Endothelial cell of coronary artery (primary cell): ENCODE results near the gene ZKSCAN2. TPM values are rescaled to one million over a fixed set of nuclear protein-coding genes. Genes with fewer than 3 reads are reported as not detected.

Experiments used
- total RNA-seq: library from RNA; depleted of rRNA; stranded (reverse); fragments of >200 nt; gene quantifications from 2 replicates; pipeline ENCODE4 v1.2.3, GENCODE V29; 2014

Gene ZKSCAN2
- 3.1 and 4.0 TPM in 2 replicates for total RNA-seq

DNA sequence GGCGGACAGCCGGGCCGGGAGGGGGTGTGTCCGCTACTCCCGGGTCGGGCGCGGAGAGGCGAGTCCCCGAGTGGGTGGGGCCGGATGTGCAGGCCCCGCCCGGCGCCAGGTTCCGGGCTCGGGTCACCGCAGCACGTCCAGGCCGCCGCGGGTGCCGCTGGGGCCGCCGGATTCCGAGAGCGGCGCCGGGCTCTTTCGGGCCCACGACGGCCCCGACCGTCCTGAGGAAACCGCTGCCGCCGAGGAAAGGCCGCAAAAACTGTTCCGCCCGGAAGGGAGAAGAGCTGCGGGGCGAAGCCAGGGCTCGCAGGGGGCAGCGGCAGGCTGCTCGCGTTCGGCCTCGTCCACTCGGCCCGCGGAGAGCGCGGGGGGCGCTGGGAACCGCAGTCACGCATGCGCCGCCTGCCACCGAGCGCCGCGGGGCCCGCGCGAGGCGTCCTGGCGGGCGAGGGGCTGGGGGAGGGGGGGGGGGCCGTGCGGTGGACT lies at the start of gene ZKSCAN2:
Gene ZKSCAN2, minus strand, starts transcription at position 376 of the 486 bp plus-strand sequence. CDS start 718 bp downstream, outside the sequence.

Other genes with a start within 250 kb of the ZKSCAN2 start
- 28.9 and 43.8 TPM in 2 replicates for gene ARHGAP17, start 242.5 kb downstream of the ZKSCAN2 start, total RNA-seq
- 27.4 and 28.4 TPM in 2 replicates for gene LCMT1, start 146.1 kb downstream of the ZKSCAN2 start, total RNA-seq
- gene AQP8, start 40.9 kb downstream of the ZKSCAN2 start, total RNA-seq, result not detected in 2 replicates